WI38 (cell line): ENCODE results near the gene HIBCH.
"Not testable (repeated sequence)": the region's sequence is repeated elsewhere in the genome, so short reads cannot be mapped to it uniquely, and the experiment has no call there.

Source experiments
- H3K4me3 ChIP-seq: 2 replicates; pipeline ENCODE4 v1.5.1; 2011; ENCODE audit warnings: low read depth, mild to moderate bottlenecking, control low read depth, low read length
- CTCF ChIP-seq: IDR thresholded peaks from 2 replicates; pipeline ENCODE4 v1.5.1; 2012; ENCODE audit warnings: low read depth, mild to moderate bottlenecking, control low read depth, low read length

The HIBCH gene

GRCh38 chr2:190261851-190262250, 57.8 kb downstream of the HIBCH start:
- no peak overlapping the region for H3K4me3 ChIP-seq
- TF ChIP-seq CTCF, result no peak

GRCh38 chr2:190256087-190256486, 63.5 kb downstream of the HIBCH start:
- H3K4me3 ChIP-seq, result no peak overlapping the region
- TF ChIP-seq CTCF, result no peak

- TF ChIP-seq CTCF, result no peak
- H3K4me3 ChIP-seq, result no peak overlapping the region
These were observed 64.0 kb downstream of the HIBCH start for GRCh38 chr2:190255676-190256075.

DNA sequence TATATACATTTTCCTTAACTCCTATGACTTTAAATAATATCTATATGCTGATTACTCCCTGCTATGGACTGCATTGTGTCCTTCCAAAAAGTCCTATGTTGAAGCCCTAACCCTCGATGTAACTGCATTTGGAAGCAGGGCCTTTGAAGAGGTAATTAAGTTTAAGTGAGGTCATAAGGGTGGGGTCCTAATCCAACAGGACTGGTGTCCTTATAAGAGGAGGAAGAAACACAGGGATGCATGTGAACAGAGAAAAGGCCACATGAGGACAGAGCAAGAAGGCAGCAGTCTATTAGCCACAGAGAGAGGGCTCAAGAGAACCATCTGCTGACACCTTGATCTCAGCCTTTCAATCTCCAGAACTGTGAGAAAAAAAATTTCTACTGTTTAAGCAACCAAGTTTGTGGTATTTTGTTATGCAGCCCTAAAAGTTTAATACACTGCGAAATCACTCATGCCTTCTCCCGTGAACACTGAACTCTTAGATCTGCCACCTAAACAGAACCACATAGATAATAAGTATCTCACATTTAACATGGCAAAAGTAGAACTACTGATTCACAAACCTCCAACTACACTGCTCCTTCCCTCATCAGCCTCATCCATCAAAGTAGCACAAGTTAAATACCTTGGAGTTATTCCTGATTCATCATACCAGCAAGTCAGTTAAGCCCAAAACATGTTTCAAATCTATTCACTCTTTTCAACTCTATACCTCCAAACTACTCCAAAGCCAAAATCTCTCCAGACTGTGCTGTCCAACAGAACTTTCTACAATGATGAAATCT, 65.4 kb downstream of the HIBCH start:
- no peak overlapping the region for H3K4me3 ChIP-seq
- no peak for TF ChIP-seq CTCF

GRCh38 chr2:190250421-190250820, 69.2 kb downstream of the HIBCH start:
- no peak overlapping the region for H3K4me3 ChIP-seq
- TF ChIP-seq CTCF, result no peak

- TF ChIP-seq CTCF, result no peak
These were observed 84.0 kb downstream of the HIBCH start for GRCh38 chr2:190235551-190236075.

DNA sequence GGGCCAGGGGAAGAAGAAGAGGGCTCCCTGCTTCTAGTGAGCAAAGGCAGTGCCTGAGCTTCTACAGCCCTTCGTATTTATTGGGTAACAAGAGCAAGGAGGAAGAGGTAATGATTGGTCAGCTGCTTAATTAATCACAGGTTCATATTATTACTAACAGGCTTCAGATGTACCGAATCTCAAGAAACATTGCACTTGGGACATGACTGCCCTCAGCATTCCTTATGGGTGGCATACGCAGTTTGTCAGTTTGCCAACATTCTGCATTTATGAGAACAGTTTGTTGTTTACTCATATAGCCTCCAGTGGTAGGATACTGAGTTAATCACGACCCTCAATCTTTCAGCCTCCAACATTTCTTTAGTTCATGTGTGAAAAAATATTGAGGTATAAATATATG, 84.5 kb downstream of the HIBCH start:
- TF ChIP-seq CTCF, result no peak
- H3K4me3 ChIP-seq, result no peak overlapping the region

More at GRCh38 chr2:190235551-190236075, 84.0 kb downstream of the HIBCH start:
- no peak overlapping the region for H3K4me3 ChIP-seq

GRCh38 chr2:190223989-190224388, 95.6 kb downstream of the HIBCH start:
- H3K4me3 ChIP-seq, result not testable (repeated sequence)

GRCh38 chr2:190222745-190223144, 96.9 kb downstream of the HIBCH start:
- H3K4me3 ChIP-seq, result not testable (repeated sequence)
